HS-5 (cell line): Measurements from ENCODE around the gene ATP1B2.
"Not testable (repeated sequence)": the region's sequence is repeated elsewhere in the genome, so short reads cannot be mapped to it uniquely, and the experiment has no call there.

Experiments used
- DNase-seq: peaks from one replicate; pipeline ENCODE4 v3.0.0-alpha.2; 2012; ENCODE audit warnings: low read depth

Gene ATP1B2

DNA sequence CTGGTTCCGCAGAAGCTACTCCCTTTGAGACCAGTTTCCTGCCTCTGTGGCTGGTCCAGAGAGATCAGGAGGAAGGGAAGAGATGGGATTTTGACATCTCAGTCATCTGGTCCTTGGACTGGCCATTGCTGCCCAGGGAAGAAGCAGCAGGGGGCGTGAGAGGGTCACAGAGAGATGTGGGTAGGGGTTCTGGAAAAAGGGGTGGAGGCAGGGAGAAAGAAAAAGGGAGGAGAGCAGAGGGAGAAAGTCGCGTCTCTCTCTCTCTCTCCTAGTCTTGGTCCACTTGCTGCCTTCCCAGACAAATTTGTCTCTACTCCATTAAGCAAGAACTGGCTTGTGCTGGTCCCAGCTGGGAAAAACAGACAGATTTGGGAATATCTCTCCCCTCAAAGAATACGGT lies 16.3 kb upstream of the ATP1B2 start:
- DNase-seq: no peak

DNA sequence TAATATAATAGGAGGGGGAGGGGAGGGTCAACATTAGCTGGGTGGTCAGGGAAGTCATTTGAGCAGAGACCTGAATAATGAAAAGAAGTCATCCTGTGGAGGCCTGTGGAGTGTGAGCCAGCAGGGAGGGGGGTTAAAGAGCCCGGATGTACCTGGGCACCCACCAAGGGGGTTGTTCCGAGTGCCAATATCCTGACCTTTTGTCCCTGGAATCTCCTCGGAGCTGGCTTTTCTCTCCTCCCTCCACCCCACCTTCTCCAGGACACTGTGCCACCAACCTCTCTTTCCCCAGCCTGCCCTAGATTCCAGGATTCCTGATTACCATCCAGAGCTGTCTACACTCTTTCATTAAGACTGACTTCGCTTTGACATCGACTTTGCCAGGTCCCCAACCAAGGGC lies 14.6 kb upstream of the ATP1B2 start:
- no peak for DNase-seq

DNA sequence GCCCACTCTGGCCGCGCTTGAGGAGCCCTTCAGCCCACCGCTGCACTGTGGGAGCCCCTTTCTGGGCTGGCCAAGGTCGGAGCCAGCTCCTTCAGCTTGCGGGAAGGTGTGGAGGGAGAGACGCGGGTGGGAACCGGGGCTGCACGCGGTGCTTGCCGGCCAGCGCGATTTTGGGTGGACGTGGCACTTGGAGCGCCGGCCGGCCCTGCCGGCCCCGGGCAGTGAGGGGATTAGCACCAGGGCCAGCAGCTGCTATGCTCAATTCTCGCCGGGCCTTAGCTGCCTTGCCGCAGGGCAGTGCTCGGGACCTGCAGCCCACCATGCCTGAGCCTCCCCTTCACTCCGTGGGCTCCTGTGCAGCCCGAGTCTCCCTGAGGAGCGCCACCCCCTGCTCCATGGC lies 9.9 kb upstream of the ATP1B2 start:
- DNase-seq: no peak

DNA sequence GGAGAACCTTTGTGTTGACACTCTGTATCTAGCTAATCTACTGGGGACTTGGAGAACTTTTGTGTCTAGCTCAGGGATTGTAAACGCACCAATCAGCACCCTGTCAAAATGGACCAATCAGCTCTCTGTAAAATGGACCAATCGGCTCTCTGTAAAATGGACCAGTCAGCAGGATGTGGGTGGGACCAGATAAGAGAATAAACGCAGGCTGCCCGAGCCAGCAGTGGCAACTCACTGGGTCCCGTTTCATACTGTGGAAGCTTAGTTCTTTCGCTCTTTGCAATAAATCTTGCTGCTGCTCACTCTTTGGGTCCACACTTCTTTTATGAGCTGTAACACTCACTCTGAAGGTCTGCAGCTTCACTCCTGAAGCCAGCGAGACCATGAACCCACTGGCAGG lies 9.1 kb upstream of the ATP1B2 start:
- DNase-seq: not testable (repeated sequence)

DNA sequence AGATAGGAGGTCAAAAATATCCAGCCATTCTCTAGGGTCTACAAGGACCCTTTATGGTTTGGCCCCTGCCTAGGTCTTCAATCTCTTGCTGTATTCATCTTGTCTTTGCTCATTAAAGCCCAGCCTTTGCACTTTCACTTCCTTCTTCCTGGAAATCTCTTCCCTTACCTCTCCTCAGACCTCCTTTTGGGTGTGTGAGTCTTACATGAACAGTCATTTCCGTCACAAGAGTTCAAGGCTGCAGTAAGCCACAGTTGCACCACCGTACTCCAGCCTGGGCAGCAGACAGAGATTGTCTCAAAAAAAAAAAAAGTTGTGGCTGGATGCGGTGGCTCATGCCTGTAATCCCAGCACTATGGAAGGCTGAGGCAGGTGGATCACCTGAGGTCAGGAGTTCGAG lies 6.0 kb upstream of the ATP1B2 start:
- DNase-seq: no peak

DNA sequence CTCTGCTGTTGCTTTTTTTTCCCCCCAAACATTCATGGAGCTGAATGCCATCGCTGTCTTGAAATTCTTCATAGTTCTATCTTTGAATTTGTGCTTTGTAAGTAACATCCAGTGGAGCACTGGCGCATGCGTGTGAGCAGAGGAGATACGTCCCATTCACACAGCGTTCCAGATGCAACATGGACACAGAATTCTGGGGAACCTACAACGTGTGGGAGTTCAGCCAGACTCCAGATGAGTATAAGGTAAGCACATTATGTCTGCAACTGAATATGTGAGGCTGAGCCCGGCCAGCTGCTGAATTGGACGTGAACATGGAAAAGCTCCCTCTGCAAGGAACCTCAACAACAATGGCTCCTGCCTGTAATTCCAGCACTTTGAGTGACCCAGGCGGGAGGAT lies 4.3 kb upstream of the ATP1B2 start:
- DNase-seq: no peak

DNA sequence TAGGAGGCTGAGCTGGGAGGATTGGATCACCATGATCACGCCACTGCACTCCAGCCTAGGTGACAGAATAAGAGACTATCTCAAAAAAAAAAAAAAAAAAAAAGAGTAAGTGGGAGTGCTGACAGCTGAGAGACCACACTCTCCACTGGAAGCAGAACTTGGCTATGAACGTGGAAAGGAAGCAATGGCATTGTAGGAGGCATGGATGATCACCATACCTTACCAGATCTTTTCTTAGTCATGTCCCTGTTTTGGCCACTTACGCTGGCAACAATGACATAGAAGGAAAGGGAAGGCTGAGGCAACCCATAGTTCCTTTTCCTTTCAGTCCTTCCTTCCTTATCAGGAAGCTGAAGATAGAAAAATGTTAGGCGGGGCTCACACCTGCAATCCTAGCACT lies 3.7 kb upstream of the ATP1B2 start:
- no peak for DNase-seq

DNA sequence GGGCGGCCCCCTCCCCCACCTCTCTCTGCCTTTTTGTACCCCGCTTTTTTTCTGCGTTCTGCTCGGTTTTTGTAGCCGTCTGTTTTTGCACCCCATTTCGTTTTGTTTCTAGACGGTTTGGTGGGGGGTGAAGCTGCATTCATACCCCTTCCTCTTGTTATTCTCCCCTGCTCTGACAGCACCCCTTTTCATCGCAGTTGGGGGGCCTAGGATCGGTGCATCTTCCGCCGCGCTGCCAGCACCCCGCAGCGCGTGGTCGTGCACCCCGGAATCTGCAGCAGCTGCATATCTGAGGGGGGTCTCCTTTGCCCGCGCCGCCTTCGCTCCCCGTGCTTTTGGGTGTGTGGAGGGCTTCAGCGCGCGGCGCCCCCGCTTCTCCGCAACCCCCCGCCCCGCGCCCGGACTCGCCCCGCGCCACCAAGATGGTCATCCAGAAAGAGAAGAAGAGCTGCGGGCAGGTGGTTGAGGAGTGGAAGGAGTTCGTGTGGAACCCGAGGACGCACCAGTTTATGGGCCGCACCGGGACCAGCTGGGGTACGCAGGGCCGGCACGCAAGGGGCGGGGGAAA lies 455 bp downstream of the ATP1B2 start:
- DNase-seq: no peak

DNA sequence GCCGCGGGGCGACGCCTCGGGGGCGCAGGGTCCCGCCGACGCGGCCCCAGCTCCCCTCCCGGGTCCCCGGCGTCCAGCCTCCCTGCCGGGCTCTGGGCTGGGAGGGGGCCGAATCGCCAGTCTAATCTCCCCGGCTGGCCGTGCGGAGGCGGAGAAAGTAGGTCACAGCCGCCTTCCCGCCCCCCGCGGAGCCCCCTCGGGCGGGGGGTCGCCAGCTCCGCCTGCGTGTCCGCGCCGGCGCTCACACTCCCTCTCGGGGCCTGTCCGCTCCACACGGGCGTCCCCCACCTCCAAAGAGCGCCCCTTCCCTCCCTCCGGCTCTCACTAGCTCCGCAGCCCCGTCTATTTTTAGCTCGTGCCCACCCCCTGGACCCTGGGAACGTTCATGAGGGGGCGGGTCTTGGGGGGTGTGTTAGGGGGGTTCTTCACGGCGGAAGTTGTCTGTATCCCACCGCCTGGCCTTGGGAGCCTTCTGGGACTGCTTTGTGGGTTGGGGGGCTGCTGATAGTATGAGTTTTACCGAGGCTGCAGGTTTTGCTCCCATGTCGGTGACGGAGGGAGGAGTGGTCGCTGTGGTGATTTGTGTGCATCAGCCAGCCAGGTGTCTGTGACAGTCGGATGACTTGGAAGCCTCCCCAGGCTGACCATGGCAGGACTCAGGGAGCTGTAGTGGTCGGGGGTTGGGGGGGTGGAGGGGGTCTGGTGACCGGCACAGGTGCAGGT lies 1.1 kb downstream of the ATP1B2 start:
- no peak for DNase-seq

DNA sequence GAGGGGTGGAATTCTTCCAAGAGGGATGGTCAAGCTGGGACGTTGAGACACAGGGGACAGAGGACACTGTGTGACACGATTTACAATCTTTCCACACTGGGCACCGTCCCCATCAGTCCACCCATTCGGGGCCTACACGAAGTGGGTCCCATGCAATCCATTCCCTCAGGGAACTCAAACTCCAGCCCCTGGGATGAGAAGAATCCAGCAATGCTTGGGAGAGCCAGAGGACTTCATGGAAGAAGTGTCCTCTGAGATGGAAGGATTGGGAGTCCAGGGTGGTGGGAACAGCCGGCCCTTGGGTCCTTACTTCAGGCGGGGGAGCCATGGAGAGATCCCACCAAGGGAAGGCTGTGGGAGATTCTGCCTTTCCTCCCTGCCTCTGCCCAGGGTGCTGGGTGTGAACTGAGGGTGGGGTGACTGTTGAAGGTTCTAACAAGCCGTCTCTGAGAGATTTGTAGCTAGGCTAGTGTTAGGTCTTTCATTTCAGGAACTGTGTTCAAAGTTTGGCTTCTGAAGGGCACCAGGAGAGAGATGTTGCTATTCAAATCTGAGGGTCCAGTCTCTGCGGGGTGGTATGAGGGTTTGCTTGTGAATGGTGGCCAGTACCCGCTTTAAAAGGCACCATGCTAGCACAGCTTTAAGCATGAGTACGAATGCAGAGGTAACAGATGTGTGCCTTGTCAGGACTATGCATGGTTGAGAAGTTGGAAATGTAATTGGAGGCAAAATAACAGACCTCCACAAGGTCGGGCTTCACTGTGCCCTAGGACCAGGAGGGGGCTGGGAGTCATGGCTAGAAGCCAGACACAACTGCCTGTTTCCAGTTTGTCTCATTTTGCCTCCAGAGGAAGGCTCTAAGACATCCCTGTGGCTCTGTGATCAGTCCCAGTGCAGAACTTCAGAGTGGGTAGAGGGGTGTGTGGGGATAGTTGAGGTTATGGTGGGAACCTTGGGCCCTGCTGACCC lies 1.9 kb downstream of the ATP1B2 start:
- DNase-seq: no peak

DNA sequence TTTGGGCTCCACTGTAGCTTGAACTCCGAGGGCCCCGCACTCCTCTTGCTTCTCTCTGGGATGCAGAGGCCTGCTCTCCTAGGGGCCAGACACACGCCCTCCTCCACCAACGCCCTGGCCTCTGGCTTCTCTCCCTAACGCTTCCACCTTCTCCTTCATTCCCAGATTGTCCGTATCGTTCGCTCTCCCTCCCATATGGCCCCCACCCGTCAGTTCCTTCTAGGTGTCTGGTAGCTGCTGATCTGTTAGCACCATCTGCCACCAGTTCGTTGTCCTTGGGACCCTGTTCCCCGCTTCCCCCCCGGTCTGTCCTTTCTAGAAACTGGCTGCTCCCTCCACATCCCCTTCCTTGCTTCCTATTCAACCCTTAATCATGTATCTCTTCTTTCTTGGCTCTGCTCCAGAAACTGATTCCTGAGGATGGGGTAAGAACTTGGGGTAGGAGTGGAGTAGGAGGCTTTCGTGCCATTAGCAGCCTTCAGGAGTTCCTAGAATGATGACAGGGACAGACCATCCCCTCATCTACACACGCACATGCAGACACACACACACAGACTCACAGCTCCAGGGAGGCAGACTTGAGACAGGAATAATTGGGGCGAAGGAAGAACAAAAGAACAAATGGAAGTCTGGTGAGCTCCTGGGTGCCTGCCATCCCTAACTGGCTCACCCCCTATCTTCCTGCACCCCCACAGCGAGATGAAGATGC lies 4.3 kb downstream of the ATP1B2 start:
- DNase-seq: no peak

DNA sequence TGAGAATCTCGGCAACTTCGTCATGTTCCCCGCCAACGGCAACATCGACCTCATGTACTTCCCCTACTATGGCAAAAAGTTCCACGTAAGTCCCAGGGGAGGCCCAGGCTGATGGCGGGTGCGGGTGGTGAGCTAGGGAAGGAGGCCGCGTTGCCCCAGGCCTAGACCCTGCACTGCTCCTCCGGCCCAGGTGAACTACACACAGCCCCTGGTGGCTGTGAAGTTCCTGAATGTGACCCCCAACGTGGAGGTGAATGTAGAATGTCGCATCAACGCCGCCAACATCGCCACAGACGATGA lies 4.8 kb downstream of the ATP1B2 start:
- no peak for DNase-seq

DNA sequence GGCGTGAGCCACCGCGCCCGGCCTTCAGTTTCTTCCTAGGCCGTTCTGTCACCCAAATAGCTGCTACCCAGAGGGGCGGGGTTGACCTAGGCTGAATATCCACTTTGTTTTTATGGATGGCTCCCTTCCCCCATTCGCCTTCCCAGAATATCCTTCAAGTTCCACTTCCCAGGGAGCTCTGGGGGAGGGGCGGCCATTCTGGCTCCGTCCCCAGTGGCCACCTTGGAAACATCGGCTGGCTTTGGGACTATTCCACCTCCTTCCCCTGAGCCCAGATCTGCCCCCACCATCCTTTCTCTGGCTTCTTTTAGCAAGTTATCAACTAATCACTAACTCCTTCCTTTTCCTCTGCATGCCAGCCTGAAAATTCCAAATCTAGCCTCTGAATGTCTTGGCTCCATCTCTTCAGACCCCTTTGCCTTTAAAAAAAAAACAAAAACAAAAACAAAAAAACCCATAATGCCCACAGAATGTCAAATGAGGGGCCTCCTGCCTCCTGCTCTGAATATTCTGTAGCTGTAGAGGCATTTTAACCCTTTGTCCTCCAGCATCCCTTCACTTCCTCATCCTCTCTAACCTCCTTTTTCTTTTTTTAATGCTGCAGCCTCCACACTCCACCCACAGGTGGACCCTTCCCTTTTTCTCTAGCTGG lies 6.4 kb downstream of the ATP1B2 start:
- no peak for DNase-seq

DNA sequence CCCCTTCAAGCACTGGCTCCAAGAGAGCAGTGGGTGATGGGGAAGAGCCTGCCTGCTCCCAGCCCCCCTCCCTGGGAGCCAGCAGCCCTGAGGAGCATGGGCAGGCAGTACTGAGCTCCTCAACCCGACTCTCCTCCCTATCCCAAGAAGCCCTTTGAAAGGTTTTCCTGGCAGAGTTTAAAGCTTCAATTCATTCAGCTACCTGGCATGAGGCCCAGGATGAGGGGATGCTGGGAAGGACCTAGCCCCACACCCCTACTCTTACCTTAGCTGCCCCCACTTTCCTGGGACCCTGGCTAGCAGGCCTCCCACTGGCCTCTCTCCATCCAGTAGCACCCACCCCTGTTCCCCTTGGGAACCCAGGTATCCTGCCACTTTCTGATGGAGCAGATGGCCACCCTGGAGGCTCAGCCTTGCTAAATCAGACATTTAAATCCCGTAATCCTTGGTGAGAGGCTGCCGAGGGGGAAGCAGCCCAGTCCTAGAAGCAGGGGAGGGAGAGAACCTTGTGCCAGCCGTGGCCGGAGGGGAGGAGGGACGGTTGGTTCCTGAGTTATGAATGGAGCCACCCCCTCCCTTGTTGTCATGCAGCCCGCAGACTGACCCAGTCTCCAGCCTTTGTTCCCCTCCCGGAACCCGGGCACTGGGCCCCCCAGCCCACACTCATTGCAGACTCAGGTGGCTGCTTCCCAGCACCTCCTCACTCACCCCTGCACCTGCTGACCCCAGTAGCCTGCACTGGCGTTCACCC lies 17.1 kb downstream of the ATP1B2 start:
- DNase-seq: no peak

DNA sequence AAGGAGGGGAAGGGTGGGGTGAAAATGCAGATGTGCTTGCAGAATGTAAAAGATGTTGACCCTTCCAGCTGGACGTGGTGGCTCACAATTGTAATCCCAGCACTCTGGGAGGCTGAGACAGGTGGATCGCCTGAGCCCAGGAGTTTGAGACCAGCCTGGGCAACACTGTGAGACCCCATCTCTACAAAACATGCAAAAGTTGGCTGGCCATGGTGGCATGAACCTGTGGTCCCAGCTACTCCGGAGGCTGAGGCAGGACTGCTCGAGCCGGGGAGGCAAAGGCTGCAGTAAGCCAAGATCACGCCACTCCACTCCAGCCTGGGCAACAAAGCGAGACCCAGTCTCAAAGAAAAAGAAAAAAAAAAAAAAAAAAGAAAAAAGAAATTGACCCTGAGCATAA lies 17.8 kb downstream of the ATP1B2 start:
- DNase-seq: no peak

DNA sequence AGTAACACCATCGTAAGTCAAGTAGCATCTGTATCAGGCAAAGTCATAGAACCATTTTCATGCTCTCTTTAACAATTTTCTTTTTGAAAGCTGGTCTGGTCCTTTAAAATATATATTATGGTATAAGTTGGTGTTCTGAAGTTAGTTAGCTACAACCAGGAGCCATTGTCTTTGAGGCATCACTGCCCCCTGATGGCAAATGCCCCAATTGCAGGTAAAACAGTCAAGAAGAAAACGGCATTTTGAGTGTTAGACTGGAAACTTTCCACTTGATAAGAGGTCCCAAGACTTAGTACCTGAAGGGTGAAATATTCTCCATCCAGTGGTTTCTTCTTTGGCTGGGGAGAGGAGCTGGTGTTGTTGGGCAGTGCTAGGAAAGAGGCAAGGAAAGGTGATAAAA lies 22.5 kb downstream of the ATP1B2 start:
- no peak for DNase-seq

DNA sequence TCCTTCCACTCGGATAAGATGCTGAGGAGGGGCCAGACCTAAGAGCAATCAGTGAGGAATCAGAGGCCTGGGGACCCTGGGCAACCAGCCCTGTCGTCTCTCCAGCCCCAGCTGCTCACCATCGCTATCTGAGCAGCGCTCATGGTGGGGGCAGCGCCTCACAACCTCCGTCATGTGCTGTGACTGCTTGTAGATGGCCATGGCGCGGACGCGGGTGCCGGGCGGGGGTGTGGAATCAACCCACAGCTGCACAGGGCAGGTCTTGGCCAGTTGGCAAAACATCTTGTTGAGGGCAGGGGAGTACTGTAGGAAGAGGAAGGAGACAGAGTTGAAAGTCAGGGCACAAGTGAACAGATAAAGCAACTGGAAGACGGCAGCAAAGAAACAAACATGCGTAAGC lies 24.2 kb downstream of the ATP1B2 start:
- no peak for DNase-seq

DNA sequence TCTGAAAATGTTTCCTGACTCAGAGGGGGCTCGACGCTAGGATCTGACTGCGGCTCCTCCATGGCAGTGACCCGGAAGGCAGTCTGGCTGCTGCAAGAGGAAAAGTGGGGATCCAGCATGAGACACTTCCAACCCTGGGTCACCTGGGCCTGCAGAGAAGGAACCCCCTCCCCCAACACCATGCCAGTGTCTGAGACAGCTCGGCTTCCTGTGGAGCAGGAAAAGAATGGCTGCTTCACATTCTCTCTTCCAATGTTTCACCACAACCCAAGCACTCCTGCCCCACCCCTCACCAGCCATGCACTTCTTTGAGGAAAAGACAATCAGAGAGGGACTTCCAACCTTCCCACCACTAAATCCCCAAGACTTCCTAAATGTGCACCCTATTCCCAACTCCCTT lies 25.8 kb downstream of the ATP1B2 start:
- DNase-seq: no peak

DNA sequence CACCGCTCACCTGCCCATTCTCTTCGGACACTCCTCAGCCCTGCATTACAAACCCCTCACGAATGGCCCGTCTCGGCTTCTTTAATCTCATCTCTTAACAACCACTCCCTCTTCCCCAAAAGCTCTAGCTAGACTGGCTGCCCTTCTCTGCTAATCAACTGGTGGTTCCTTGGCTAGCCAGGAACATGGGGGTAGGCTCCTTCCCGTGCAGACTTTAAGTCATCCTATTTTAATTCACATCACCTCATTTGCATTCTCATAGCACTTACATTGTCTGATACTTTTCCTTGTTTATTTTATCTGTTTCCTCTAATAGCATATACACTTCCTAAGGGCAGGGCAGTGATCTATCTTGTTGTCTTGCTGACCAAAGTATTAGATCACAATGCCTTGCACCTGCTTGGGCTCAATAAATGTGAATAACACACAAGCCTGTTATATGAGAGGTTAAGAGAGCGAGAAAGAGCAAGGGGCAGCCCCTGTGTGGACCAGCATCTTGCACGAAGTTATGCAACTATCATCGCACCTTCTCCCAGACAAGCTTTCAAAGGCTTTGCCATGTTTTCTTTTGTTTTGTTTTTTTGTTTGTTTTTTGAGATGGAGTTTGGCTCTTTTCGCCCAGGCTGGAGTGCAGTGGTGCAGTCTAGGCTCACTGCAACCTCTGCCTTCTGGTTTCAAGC lies 26.8 kb downstream of the ATP1B2 start:
- no peak for DNase-seq

DNA sequence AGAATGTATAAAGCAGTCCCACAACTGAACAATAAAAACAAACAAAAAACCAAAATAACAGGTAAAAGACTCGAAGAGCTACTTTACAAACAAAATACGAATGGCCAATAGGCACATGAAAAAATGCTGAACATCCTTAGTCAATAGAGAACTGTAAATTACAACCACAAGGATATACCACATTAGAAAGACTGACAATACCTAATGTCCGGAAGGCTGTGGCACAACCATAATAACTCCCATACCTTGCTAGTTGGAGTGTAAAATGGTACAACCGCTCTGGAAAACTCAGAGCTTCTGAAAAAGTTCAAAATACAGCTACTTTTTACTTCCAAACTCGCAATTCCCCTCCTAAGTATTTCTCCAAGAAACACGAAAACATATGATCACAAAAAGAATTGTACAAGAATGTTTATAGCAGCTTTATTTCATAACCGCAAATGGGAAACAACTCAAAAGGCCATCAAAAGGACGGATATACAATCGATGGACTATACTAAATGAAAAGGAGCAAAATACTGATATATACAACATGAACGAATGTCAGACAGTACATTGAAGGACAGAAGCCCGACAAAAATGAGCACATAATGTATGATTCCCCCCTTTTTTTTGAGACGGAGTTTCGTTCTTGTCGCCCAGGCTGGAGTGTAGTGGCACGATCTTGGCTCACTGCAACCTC lies 34.3 kb downstream of the ATP1B2 start:
- no peak for DNase-seq
